ENCODE results near the gene ACOX3.

GRCh38 chr4:8350352-8350751 lies 90.2 kb downstream of the ACOX3 start:
- TF ChIP-seq, protein P1, sequence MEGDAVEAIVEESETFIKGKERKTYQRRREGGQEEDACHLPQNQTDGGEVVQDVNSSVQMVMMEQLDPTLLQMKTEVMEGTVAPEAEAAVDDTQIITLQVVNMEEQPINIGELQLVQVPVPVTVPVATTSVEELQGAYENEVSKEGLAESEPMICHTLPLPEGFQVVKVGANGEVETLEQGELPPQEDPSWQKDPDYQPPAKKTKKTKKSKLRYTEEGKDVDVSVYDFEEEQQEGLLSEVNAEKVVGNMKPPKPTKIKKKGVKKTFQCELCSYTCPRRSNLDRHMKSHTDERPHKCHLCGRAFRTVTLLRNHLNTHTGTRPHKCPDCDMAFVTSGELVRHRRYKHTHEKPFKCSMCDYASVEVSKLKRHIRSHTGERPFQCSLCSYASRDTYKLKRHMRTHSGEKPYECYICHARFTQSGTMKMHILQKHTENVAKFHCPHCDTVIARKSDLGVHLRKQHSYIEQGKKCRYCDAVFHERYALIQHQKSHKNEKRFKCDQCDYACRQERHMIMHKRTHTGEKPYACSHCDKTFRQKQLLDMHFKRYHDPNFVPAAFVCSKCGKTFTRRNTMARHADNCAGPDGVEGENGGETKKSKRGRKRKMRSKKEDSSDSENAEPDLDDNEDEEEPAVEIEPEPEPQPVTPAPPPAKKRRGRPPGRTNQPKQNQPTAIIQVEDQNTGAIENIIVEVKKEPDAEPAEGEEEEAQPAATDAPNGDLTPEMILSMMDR (optimal IDR thresholded peaks at IDR 0.05 in 1 of 3, IDR thresholded peaks at IDR 0.05 in 1 of 3, conservative IDR thresholded peaks at IDR 0.05 in 1 of 3; ENCODE audit: extremely low read depth in 1 of 3, insufficient read depth in 2 of 3, low read length in 3 of 3): no peak
- no peak for TF ChIP-seq EZH2 (IDR thresholded peaks at IDR 0.05; ENCODE audit: low read length)

Data from keratinocyte (primary cell).